GM21576 (cell line): Measurements from ENCODE around the gene TNIK.
A peak's percentile ranks its signal among the peaks of the same experiment; 100 is the strongest.

Experiments used
- ATAC-seq: cut with Tn5 transposase; IDR thresholded peaks from one replicate; pipeline ENCODE4 v1.9.1; 2021; ENCODE audit warnings: mild to moderate bottlenecking, moderate library complexity; ENCODE audit not compliant: unreplicated experiment

TNIK gene

DNA sequence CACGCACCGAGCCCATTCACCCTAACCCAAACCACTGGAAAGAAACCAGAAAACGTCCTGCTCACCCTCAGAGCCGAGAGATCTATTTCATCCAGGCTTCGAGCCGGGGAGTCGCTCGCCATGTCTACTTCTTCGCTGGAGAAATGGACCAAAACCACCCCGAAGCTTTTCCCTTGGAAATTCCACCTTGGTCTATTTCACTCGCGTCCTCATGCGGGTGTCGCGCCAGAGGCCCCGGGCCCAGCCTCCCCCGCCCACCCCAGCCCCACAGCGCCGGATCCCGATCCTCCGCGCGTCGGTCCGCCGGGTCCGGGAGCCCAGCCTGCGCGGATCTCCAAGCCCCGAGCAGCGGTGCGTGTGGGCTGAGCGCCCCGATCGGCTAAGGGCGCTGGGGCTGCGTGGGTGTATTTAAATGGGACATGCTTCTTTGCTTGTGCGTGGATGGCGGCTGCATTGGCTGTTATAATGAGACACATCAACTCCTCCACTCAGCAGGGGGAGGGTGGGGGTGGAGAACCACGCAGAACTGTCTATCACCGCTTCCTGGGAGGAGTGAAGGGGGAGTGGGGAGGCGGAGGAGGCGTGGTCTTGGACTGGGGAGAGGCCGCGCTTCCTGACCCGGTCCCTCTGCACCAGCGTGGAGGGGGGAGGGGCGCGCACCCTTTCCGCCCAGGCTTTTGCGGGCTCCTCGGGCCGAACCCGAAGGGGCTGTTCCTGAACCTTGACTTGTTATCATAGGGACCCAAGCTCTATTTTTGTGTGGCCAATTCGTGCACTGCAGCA lies at the start of gene TNIK:
TSS of gene TNIK (minus strand) at position 464 of the 783 bp plus-strand sequence. CDS start at position 122, 342 bp downstream.
- peak; percentile 72 for ATAC-seq

DNA sequence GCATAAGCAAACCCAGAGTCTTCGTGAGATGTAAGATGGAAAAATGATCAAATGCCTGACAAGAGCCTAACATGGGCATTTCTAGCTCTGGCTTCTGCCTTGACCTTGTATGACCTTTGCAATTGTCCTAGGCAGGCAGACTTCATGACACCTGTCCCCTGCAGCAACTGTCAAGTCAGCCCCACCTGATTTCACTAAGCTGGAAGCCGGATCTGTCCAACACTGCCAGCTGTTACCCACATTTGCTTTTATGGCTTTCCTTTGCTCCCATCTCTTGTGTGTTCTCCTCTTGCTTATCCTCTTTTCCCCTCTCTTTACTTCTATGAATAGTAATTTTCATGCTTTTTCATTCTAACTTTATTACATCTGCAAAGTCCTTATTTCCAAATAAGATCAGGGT lies 48.5 kb upstream of the TNIK start:
- ATAC-seq, result no peak

DNA sequence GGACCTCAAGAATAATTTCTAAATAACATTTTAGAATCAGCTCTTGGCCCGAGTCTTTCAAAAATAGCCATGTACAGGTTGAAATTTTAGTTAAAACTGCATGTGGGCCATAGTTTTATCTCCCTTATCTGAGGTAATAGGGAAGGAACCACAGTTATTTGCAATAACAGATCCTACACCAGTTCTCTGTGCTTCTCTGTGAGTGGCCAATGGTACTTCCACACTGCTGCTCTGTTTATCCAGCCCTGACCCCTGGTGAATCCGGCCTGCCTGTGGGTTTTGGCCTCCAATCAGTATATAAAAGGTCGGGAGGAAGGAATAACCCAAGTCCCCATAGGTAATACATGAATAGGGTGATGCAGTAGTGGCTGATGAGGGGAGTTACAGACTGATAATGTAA lies 48.0 kb upstream of the TNIK start:
- no peak for ATAC-seq

DNA sequence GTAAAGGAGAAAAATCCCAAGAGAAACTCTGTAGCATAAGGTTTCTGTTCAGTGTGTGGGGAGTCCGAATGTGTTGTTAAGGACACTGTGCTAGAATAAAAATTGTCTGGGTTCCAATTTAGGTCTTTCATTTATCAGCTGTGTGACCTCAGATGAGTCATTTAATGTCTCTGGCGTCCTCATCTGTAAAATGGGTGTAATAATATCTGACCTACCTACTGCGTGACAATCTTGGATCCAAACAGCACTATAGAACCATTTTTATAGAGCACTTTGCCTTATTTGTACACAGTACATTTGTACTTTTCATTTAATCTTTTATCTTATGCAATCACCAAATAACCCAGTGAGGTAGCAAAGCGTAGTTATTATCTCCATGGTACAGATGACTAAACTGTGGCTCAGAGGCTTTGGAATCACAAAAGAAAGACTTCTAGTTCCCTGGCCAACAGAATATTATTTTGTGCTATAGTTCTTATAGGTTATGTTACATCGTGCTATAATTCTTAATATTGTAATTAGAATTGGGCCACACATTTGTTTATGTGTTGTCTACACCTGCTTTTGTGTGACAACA lies 46.6 kb upstream of the TNIK start:
- ATAC-seq, result no peak

DNA sequence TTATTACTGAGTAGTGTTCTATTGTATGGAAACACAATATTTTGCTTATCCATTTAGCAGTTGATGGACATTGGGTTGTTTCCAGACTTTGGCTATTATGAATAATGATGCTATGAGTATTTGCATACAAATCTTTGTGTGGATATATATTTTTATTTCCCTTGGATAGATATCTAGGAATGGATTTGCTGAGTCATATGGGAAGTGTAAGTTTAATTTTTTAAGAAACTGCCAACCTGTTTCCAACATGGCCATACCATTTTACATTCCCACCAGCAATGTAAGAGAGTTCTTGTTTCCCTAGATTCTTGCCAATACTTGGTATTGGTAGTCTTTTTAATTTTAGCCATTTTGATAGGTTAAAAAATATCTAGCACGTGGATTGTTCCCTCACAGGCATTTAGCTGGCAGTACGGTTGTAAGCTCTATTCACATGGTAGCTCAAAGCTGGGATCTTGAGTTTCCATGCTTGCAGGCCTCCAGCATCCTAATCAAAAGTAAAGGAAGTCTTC lies 45.7 kb upstream of the TNIK start:
- ATAC-seq, result no peak

DNA sequence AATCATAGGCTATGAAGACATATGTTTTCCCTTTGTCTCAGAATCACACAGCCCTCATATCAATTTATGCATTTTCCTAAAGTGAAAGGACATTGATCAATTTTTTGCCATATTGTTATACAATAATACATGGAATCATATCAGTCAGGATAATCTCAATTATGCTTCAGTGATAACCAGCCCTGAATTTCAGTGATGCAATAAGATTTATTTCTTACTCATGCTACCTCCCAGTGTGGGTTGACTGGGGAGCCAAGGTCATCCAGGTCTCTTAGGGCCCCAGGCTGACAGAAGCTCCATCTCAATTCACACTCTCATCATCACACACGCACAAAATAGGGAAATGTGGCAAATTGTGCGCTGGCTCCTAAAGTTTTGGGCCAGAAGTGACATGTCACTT lies 44.2 kb upstream of the TNIK start:
- no peak for ATAC-seq

DNA sequence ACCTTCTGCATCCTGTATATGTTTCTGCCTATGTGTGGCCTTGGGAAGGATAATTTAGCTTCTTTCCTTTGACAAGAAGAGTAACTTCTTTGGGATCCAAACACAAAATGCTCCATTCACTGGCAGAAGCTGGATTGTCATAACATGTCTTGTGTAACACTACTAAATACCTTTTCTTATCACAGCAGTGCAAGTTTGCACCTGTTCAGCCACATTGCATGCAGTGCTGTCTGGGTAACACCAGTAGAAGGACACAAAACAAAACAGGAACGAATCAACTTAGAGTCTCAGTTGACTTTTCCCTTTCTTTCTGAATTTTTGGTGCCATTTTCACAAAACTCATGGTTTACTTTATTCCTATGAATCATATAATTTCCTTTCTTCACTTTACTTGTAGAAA lies 43.6 kb upstream of the TNIK start:
- ATAC-seq, result no peak

DNA sequence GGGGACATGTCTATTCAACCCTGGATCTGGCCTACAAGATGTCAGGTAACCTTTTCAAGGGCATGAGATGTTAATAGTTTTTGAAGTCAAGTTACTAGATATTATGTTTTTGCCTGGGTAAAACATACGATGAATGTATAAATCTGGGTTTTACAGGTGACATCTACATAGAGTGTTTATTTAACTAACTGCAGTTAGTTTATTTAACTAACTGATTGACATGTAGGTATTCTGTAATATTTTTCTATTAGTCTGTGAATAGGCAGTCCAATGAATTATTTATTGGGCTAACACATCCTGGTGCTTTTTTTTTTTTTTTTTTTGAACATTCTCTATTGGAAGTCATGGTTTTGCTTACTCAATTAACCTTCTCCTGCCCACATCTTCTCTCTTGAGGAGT lies 38.7 kb upstream of the TNIK start:
- no peak for ATAC-seq

DNA sequence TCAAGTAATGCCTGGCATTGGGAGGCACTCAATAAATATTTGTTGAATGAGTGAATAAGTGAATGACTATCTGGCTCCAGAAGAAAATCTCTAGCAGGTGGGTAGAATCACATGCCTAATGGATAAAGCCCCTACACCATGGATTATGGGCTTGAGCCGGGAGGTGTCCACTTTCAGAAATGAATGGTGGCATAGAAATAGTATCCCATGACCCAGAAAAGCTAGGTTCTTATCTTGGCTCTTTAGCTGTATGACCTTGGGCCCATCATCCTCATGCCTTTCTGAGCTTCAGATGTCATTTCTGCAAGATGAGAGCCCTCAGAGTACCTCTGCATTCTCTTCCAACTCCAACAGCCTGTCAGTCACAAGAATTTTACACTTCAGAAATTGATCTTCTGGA lies 37.3 kb upstream of the TNIK start:
- ATAC-seq, result no peak

DNA sequence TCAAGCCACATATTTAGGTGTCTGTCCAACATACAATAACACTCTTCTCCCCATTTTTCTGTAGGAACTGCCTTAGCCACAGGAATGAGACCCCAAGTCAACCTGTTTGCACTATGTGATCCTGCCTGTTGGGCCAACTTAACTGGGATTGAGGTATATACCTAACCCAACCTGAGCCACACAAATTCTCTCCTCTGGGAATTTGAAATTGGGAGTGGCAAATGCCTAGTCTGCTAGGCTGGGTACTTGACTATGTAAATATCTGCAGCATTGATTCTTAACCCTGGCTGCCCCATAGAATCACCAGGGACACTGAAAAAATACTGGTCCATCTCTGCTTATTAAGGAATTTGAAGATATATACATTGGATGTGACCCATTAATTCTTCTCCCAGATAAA lies 35.2 kb upstream of the TNIK start:
- ATAC-seq, result no peak

DNA sequence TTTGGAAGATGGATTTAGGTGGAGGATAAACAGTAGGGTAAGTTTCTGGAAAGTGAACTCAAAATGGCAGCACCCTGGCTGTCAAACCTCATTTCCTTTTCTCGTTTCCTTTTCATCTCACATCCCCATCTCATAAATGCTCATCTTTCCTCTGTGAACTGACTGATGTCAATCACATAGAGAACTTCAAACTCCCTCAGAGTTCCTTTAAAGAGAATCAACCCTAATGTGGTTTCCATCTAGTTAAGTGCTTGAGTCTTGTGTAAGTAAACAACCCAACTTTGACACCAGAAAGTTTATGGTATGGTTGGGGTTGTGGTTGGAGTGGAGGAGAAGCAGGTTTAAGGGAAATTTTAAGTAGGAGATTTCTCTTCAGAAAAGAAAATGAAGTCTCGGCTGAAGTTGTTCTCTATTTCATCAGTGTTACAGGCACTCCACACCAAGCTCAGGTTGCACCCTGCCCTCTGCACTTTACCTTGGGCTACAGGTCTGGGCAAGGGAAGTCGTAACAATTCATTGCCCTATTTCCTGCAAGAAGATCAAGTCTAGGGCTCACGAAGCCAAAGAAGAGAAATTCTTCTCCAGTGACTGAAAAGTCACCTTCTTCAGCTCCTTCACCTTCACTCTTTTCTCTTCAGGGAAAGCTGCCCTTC lies 34.4 kb upstream of the TNIK start:
- ATAC-seq, result no peak

DNA sequence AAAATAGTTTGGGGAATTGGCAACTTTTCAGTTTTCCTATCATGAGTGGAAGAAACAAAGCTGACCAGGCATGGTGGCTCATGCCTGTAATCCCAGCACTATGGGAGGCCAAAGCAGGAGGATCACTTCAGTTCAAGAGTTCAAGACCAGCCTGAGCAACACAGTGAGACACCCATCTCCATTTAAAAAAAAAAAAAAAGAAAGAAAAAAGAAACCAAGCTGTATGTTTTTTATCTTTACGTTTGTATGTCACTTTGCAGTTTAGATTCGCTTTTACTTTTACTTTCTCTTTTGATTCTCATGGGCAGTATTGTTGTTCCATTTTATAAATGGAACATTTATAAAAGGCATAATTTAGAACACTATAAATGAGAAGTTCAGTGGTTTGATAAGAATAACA lies 31.2 kb upstream of the TNIK start:
- no peak for ATAC-seq

DNA sequence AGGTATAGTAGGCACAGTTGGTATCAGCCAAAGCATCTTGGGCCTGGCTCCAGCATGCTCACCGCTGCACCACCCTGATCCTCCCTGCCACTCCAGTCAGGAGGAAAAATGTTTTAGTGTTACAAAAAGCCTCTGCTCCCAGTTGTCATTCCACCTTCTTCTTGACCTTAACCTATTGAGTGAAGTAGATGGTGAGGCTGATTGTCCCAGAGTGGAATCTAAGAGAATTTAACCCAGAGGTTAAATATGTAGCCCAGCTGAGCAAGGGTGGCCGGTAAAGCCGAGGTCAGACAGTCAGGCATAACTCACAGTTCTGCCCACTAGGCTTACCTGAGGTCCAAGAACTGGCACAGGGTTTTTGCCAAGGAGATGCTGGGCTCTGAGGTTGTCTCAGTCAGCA lies 30.7 kb upstream of the TNIK start:
- no peak for ATAC-seq

DNA sequence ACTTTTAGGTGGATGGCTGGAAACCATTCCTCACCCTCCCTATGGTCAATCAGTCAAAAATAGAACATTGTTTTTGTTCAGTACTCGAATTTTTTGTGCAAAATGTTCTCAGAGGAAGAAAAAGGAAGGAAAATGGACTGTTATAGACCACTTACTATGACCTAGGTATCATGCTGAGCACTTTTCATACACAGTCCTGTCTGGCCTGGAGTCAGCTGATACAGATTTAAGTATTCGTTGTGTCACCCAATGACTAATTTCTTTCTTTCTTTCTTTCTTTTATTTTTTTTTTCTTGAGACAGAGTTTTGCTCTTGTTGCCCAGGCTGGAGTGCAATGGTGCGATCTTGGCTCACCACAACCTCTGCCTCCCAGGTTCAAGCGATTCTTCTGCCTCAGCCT lies 29.1 kb upstream of the TNIK start:
- ATAC-seq, result no peak

DNA sequence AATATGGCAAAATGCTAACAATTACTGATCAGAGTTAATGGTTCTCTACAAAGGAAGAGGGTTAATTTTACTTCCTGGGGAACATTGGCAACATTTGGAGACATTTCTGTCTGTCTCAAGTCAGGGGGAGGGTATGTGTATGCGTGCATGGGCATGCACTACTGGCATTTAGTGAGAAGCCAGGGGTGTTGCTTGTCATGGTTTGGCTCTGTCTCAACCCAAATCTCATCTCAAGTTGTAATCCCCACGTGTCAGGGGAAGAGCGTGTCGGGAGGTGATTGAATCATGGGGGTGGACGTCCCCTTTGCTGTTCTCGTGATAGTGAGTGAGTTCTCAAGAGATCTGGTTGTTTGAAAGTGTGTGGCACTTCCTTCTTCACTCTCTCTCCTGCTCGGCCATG lies 28.3 kb upstream of the TNIK start:
- ATAC-seq, result no peak

DNA sequence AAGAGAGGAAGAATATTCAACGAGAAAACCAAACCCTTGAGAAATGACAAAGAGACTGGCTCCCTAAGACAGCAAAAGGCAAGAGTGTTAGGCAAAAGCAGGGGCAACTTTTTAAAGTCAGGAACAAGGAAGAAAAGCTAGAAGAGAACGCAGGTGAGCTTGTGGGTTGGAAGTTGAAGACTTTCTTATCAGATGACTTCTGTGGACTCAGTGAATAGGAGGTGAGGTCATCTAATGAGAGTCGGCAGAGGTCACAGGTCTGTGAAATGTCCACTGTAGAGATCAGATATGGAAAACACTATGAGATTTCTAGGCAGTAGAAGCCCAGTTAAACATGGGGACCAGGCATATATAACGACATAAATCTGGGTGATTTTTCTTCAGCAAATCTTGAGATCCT lies 27.2 kb upstream of the TNIK start:
- ATAC-seq, result no peak

DNA sequence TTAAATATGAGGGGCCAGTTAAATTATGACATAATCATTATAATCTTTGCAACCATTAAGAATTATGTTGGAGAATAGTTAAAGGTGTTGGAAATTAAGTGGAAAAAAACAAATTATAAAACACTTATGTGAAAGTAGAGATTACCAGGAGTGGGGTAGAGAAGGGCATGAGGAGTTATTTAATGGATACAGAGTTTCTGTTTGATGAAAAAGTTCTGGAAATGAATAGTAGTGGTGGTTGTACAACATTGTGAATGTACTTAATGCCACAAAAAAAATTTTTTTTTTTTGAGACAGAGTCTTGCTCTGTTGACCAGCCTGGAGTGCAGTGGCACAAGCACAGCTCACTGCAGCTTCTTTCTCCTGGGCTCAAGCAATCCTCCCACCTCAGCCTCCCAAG lies 25.1 kb upstream of the TNIK start:
- no peak for ATAC-seq

DNA sequence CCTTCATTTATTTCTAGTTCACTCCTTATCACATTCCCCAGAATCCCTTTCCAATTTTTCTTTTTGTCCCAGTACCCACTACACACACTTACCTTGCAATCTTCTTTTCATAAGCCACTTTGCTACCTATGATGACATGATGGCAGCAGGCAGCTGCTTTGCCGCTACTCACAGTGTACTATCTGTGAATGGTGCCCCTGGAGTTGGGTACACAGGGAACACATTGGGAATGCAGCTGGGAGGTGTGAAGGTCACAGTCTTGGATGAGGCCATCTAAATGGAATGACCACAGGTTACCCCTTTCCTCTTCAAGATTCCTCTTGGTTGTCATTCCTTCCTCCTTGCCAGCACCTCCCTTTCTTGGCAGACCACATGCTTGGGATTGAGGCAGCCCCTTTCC lies 20.8 kb upstream of the TNIK start:
- peak; percentile 16 for ATAC-seq

DNA sequence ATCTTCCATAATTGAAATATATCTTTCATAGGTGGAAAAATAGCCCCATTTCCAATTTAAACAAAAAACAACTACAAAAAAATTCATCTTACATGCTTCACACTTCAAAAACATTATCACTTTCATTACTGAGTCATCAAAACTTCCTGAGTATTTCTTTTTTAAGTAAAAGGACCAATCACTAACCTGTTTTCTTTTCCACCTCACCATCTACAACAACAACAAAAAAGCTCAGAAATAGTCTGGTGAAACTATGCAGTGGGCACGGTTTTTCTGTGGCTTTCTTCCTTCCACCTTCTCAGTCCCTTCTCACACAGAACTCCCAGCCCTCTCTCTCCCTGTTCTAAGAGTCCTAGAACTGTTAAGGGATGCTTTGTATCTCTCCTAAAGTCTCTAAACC lies 20.3 kb upstream of the TNIK start:
- ATAC-seq, result peak; percentile 87

DNA sequence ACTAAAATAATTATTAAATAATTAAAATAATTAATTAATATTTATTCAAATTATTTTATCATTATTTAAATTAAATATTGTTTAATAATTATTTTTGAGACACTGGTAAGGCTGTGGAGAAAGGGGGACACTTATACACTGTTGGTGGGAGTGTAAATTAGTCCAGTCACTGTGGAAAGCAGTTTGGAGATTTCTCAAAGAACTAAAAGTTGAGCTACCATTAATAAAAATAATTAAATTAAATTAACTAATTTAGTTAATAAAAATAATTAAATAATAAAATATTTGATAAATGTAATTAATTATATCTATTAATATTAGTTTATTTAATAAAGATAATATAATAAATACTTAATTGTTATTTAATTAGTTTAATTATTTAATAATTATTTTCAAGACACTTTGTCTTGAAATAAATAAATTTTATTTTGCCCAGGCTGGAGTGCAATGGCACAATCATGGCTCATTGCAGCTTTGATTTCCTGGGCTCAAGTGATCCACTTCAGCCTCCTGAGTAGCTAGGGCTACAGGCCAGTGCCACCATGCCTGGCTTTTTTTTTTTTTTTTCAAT lies 16.4 kb upstream of the TNIK start:
- no peak for ATAC-seq

DNA sequence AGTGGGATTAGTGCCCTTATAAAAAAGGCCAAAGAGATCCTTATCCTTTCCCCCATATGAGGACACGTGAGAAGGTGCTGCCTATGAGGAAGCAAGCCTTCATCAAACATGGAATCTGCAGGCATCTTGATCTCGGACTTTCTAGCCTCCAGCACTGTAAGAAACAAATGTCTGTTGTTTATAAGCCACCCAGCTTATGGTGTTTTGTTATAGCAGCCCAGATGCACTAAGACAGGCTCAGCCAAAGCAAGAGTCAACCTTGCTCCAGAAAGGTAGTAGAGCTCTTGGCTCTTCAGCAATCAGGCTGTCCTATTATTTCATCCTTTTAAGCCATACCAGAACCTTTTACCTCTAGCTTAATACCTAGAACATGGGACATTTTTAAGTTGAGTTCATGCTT lies 12.3 kb upstream of the TNIK start:
- ATAC-seq, result no peak

DNA sequence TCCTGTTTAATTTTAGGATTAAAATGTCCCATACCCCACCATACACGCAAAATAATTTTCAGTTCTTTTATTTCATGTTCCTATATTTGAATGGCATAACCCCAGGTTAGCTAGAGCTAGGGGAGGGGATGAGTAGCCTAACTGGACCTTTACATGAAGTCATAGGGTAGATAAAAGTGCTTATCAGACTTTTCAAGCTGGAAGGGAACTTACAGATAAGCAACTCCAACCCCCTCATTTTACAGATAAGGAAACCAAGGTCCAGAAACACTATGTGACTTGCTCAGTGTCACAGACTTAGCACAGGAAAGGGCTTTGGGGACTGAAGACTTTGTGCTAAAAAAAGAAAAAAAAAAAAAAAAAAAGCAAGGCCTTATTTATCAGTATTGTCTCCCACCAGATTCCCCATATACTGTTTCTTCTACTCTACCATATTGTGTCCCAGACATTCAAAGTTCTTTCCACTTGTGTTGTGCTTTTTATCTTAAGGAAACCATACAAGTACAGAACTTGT lies 10.6 kb upstream of the TNIK start:
- no peak for ATAC-seq
